COLO668 (cell line): Measurements from ENCODE around the gene PLD2.
A peak's percentile ranks its signal among the peaks of the same experiment; 100 is the strongest.

Experiments
- DNase-seq: peaks from one replicate; lab custom pipeline; 2025; ENCODE audit not compliant: unreplicated experiment; lab: John Stamatoyannopoulos, UW

The PLD2 gene, protein sequence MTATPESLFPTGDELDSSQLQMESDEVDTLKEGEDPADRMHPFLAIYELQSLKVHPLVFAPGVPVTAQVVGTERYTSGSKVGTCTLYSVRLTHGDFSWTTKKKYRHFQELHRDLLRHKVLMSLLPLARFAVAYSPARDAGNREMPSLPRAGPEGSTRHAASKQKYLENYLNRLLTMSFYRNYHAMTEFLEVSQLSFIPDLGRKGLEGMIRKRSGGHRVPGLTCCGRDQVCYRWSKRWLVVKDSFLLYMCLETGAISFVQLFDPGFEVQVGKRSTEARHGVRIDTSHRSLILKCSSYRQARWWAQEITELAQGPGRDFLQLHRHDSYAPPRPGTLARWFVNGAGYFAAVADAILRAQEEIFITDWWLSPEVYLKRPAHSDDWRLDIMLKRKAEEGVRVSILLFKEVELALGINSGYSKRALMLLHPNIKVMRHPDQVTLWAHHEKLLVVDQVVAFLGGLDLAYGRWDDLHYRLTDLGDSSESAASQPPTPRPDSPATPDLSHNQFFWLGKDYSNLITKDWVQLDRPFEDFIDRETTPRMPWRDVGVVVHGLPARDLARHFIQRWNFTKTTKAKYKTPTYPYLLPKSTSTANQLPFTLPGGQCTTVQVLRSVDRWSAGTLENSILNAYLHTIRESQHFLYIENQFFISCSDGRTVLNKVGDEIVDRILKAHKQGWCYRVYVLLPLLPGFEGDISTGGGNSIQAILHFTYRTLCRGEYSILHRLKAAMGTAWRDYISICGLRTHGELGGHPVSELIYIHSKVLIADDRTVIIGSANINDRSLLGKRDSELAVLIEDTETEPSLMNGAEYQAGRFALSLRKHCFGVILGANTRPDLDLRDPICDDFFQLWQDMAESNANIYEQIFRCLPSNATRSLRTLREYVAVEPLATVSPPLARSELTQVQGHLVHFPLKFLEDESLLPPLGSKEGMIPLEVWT

DNA sequence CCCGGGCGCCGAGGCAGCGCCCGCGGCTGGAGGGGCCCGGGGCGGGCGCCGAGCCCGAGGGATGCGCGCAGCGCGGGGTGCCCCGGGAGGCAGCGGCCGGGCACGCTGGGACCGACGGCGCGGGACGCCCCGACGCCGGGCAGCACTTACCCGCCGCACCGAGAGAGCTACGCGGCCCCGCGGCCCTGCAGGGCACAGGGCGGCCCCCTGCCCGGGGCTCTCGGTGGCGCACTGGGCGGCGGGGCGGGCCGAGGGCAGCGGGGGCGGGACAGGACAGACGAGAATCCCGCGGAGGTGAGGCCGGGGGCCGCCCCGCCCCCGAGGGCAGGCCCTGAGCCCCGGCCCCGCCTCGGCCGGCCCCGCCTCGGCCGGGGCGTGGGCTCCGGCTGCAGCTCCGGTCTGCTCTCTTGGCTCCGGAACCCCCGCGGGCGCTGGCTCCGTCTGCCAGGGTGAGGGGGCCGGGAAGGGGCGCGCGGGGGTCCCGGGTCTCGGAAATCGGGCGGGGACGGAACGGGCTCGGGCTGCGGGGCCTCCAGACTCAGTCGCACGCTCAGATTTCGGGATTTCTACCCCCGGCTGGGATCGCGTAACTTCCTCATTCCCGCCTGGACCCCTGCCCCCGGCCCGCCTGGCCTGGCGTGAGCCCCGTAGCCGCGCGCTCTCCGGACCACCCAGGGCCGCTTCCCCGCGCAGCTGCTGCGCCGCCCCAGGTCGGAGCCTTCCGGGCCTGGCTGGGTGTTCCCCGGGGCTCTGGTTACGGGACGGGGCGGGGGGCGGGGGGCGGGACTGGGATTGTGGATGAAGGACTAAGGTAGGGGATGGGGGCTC, at the start of gene PLD2:
Gene PLD2 (plus strand): TSS at position 376 of the 828 bp plus-strand sequence. CDS start 621 bp downstream, outside the sequence.
- DNase-seq, result peak; percentile 83

DNA sequence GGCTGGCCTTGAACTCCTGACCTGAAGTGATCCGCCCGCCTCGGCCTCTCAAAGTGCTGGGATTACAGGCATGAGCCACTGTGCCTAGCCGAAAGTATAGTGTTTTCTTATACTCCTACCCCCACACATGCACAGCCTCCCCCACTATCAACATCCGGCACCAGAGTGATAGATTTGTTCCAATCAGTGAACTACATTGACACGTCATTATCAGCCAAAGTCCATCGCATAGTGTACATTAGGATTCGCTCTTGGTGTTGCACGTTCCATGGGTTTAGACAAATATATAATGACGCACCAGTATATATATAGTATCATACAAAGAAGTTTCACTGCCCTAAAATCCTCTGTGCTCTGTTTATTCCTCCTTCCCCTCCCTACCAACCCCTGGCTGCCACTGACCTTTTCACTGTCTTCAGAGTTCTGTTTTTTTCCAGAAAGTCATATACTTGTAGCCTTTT, 47.1 kb upstream of the PLD2 start:
- DNase-seq, result no peak

DNA sequence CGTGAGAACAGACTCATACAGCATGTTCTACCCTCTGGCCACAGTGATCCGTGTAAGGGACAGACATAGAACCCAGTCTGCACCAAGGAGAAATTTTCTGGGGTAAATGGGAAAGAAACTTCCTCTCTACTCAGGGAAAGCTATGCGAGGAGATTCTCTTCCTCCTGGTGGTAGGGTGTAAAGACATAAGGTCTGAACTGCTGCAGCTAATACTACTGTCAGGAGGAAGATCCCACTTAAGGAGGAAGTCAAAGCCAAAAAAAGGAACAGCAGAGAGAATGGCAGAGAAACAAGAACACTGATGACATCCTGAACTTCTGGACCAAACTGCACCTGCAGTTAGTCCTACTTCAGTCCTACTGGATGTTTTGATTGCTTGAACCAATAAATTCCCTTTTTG, 42.4 kb upstream of the PLD2 start:
- DNase-seq, result no peak

DNA sequence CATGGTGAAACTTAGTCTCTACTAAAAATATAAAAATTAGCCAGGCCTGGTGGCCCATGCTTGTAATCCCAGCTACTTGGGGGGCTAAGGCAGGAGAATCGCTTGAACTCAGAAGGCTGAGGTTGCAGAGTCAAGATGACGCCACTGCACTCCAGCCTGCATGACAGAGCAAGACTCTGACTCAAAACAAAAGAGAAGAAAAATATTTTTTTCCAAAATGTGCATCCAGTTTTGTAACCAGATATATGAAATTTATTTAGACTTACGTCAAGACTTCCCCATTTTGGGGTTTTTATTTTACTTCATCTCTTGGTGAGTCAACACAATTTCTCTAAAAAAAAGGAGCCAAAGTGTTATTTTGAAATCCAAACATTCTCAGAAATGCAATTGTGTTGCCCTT, 40.8 kb upstream of the PLD2 start:
- DNase-seq, result no peak

DNA sequence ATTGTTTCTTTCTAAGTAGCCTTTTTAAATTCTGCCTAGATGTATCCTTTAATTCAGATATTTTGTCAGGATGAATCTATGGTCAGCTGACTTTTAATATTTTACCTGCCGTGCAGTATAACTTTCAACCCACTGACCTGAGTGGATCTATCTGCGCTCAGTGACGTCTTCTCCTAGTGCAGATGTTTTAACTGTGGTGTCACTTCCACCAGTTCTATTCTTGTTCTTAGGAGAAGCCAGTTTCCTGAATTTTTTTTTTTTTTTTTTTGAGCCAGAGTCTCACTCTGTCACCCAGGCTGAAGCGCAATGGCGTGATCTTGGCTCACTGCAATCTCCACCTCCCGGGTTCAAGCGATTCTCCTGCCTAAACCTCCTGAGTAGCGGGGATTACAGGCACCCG, 40.2 kb upstream of the PLD2 start:
- no peak for DNase-seq

DNA sequence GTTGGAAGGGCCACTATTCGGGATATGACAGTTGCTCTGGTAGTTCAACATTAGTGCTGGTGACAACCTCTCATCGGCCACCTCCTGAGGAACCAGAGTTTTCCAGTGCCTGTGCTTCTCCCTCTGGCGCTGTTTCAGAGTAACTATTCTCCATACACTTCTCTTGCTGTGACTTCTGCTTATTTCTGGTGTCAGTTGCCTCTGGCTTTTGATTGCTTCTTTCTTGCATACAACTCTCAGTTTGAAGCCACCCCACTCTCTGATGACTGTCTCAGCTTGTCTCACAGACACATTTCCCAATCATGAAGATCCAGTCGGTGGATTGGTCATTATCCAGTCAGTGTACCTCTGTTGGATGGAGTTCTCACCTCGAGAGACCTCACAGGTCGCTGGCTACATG, 38.7 kb upstream of the PLD2 start:
- no peak for DNase-seq

DNA sequence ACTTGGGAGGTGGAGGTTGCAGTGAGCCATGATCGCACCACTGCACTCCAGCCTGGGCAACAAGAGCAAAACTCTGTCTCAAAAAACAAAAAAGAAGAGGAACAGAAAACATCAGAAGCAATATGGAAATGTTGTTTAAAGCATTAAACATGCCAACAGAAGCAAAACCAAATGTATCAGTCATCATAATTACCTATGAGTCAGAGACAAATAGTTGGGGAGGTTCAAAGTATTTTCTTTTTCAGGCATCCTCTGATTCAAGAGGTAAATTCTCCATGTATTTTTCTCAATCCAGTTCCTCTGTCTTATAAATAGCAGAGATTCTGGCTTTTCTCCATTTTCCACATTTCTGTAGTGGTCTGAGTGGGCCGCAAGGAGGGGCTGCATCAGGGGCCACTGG, 37.3 kb upstream of the PLD2 start:
- no peak for DNase-seq

DNA sequence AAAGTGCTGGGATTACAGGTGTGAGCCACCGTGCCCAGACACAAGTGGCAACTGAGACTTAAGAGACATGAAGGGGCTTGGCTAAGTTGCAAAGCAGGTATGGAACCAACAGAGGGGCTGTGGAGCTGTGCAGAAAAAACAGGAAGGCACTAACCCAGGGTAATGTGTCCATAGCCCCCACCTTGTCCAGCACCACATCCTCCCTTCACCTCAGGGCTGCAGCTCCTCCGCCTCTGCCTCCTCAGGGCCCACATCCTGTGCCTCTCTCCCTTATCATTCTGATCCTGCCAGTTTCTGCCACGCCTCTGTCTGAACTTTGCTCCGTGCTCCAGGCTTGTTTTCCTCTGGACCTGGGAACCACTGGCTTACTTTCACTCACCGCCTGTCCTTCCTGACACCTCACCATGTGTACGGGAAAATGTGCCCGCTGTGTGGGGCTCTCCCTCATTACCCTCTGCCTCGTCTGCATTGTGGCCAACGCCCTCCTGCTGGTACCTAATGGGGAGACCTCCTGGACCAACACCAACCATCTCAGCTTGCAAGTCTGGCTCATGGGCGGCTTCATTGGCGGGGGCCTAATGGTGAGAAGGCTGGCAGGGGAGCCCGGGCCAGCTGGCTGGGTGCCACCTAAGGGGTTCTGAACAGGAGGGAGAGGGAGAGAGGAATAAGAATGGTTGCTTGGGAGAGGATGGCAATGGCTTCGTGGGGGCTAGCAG, 35.3 kb upstream of the PLD2 start, which contains the start of gene TM4SF5:
Gene TM4SF5 (plus strand): TSS at position 368 of the 716 bp plus-strand sequence. CDS start 37 bp downstream, at position 405.
- DNase-seq, result peak; percentile 20

DNA sequence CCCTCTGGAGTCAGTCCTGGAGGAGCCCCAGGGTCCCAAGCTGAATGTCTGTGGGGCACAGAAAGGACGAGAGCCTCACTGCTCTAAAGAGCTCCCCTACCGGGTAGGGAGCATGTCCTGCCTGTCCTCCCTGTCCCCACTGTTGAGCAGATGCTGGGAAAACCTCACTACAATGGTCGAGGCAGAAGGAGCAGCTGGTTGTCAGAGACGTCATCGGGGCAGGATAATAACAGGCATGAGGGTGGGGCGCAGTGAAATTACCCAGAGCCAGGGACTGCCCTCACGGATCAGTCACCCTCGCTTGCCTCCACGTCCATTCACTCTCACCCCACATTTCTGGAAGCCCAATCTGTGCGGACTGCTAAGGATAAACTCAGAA, 34.7 kb upstream of the PLD2 start:
- DNase-seq, result peak; percentile 15

DNA sequence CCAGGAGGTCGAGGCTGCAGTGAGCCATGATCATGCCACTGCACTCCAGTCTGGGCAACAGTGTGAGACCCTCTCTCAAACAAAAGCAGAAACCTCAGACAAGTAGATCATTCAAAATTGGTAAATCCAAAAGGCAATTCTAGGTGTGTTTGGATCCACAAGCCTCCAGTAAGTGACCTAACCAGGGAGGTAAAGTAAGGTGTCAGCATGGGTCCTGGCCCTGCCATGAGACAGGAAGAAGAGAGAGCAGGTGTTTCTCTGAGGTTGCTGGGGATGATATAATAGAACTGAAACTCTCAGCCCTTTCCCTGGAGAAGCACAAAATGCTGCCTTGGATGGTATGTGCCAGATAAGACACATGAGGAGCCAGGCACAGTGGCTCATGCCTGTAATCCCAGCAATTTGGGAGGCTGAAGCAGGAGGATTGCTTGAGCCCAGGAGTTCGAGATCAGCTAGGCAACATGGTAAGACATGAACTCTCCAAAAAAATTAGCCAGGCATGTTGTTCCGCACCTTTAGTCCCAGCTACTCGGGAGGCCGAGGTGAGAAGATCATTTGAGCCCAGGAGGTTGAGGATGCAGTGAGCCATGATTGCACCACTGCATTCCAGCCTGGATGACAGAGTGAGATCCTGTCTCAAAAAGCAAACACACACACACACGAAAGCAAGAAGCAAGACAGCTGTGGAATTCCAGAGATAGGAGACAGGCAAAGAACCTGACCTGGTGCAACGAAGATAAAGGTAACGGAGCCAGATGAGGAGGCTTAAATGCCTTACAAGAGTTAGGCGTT, 28.8 kb upstream of the PLD2 start:
- DNase-seq, result no peak

DNA sequence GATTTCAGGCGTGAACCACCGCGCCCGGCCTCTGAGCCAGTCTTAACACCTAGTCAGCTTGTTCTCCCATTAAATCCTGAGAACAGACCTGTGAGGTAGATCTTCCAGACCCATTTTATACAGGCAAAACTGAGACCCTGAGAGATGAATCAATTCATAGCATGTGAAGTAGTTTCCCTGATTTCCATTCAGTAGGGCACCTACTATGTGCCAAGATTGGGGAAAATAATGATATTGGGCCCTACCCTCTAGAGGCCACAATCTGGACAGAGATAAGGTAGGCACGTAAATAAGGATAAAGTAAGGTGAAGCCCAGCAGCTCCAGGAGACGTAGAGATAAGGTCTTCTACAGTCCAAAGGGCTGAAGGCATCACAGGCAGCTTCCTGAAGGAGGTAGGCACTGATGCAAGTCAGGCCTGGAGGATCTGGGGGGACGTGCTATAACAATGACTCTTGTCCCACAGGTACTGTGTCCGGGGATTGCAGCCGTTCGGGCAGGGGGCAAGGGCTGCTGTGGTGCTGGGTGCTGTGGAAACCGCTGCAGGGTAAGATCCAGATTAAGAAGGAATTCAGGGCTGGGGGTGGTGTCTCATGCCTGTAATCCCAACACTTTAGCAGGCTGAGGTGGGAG, 26.5 kb upstream of the PLD2 start:
- no peak for DNase-seq

DNA sequence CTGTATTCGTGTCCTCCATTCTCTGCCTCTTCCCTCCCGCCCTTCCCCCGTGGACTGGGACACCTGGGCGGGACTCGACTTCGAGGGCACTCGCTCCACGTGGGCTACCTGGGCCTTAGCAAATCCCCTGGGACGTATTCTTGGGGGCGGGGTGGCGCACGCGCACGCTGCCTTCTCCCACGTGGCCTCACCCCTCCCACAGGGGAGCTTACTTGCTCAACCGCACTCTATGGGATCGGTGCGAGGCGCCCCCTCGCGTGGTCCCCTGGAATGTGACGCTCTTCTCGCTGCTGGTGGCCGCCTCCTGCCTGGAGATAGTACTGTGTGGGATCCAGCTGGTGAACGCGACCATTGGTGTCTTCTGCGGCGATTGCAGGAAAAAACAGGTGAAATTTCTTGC, 24.3 kb upstream of the PLD2 start:
- DNase-seq, result peak; percentile 1

DNA sequence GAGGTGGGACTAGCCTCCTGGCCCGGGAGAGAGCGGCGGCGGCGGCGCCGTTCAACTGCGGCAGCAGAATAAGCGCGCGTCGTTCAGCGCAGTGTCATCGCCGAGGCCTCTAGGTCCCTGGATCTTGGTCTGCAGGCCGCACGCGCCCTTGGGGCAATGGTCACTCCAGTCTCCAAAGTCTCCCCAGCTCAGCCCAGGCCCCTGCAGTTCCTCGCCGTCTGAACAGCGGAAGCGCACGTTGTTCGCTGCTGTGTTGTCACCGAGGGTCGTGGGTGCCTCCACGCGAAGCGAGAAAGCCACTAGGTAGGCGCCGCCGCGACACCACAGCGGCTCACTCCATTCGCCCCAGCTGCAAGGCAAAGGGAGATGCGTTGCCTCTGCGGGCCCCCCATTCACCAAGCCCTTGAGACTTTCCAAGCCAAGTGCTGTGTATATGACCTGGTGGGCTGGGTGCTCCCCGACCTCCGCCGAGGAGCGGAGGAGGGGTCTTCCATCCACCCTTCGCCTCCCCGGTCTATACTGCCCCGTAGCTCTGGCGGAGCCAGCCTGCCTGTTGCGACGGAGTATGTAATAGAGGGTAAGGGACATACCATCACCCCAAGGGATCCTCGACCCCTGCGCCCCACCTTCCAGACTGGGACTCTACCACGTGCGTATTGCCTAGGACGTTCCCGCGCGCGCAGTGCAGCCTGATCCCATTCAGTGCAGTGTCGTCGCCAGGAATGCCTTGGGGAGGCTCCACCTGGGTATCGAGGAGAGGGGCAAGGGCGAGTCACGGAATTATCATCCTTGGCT, 21.4 kb upstream of the PLD2 start:
- no peak for DNase-seq

DNA sequence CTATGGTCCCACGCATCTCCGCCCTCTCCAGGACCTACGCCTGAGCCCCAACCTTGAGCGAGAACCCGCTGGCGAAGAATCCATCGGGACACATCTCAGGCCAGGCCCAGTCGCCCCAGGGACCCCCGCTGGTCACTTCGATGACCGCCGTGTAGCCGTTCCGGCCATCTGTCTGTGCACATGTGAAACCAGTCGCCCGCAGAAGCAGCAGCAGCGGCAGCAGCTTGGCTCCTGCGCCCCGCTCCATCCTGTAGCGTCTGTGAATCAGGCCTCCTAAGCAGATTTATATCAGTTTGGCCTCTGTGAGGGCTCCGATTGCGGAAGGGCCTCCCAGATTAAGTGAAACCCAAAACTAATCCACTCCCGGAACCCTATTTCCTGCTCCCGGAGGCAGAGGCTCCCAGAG, 20.8 kb upstream of the PLD2 start, which contains the start of gene VMO1:
Gene VMO1 (minus strand): TSS at position 259 of the 406 bp plus-strand sequence. CDS start 12 bp downstream, at position 247.
- no peak for DNase-seq

DNA sequence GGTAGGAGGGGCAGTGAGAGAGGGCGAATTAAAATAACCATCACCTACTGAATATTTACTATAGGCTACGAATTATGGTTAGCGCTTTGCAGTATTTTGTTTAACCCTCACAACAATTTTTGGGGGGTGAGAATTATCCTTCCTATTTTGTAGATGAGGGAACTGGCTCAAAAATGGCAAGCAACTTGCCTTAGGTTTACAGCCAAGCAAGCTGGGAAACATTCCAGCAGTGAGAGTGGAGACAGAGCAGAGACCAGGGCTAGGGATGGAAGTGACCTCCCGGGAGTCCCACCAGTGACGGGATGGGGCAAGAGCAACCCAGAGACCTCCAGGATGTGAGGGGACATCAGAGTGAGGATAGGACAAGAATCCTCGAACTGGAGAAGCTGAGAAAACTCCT, 20.4 kb upstream of the PLD2 start:
- no peak for DNase-seq

DNA sequence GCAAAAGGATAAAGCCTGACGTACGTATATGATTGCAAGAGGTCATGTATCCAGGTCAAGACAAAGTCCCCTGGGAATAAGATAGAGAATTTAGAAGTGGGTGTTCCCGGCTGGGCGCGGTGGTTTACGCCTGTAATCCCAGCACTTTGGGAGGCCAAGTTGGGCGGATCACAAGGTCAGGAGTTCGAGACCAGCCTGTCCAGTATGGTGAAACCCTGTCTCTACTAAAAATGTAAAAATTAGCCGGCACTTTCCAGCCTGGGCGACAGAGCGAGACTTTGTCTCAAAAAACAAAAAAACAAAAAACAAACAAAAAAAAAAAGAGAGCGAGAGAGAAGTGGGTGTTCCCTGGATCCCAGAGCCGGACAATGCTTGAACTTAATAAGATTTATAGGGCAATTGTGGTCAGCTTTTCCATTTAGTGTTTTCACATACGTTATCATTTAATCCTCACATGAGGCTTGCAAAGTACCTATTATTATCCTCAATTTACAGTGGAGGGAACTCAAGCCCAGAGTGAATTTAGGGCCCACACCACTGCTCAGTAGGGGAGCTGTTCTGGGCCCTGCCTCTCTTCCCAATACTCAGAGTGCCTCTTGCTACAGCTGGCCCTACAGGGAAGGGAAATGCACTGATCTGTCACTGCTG, 18.7 kb upstream of the PLD2 start:
- no peak for DNase-seq

DNA sequence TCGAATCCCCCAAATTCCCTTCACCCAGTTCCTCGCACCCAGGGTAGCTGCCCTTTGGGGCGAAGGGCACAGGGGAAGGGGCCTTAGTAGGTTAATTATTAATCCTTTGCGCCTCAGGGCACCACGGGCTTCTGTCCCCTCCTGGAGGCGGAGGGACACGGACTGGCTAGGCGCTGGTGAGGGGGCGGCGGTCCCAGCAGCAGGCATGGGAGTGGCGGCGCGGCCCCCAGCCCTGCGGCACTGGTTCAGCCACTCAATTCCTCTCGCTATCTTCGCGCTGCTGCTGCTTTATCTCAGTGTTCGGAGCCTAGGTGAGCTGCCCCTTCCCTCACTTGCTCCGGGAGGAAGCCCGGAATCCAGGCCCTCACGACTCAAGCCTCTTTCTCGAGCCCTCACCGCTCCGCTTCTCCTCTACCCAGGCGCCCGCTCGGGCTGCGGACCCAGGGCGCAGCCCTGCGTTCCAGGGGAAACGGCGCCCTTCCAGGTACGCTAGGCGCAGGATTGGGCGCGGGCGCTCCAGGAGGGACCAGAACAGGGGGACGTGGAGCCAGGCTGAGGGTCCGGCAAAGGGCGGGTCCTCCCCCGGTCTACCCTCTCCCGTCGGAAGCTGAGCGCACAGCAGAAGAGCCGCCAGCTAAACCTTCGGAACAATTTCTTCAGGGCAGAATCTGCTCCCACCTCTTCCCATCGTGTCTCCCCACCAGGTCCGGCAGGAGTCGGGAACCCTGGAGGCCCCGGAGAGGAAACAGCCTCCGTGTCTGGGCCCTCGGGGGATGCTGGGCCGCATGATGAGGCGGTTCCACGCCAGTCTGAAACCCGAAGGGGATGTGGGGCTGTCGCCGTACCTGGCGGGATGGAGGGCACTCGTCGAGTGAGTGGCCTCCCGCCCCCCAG, 17.9 kb upstream of the PLD2 start, which contains the start of gene GLTPD2:
Gene GLTPD2 (plus strand): TSS at position 158 of the 894 bp plus-strand sequence. CDS start 48 bp downstream, at position 206.
- DNase-seq, result peak; percentile 26
